HepG2 (cell line): ENCODE results near the gene MAPKAPK3. TPM values are rescaled to one million over a fixed set of nuclear protein-coding genes. Genes with fewer than 3 reads are reported as not detected.

Experiments used
- AHDC1 ChIP-seq: sonication (generic); formaldehyde crosslinking; IDR thresholded peaks from 2 replicates; pipeline ENCODE4 v1.5.1; 2020; ENCODE audit warnings: mild to moderate bottlenecking, missing genetic modification reagents, borderline replicate concordance
- DPF2 ChIP-seq: sonication (generic); formaldehyde crosslinking; IDR thresholded peaks from 2 replicates; pipeline ENCODE4 v1.4.0; 2020; ENCODE audit warnings: mild to moderate bottlenecking, low read depth, missing genetic modification reagents, borderline replicate concordance
- ESRRA ChIP-seq: sonication (generic); formaldehyde crosslinking; IDR thresholded peaks from 2 replicates; pipeline ENCODE4 v1.5.1; 2020; ENCODE audit warnings: mild to moderate bottlenecking, low read depth, missing genetic modification reagents
- FOXJ3 ChIP-seq: sonication (generic); formaldehyde crosslinking; IDR thresholded peaks from 2 replicates; pipeline ENCODE4 v1.4.0; 2020; ENCODE audit warnings: missing genetic modification reagents, mild to moderate bottlenecking, borderline replicate concordance
- HMGA1 ChIP-seq: sonication (generic); formaldehyde crosslinking; conservative IDR thresholded peaks from 2 replicates; pipeline ENCODE4 v1.4.0; 2020; ENCODE audit warnings: missing genetic modification reagents
- HNRNPL ChIP-seq: fragments of 200-400 bp; formaldehyde crosslinking; IDR thresholded peaks from 2 replicates; pipeline ENCODE4 v1.6.1; 2017; ENCODE audit warnings: mild to moderate bottlenecking, low read depth, low read length
- ISX ChIP-seq: sonication (generic); formaldehyde crosslinking; conservative IDR thresholded peaks from 2 replicates; pipeline ENCODE4 v1.5.0; 2020; ENCODE audit warnings: missing genetic modification reagents
- JDP2 ChIP-seq: sonication (generic); formaldehyde crosslinking; IDR thresholded peaks from 2 replicates; pipeline ENCODE4 v1.8.1; 2022; ENCODE audit warnings: missing genetic modification reagents, borderline replicate concordance
- MED8 ChIP-seq: sonication (generic); formaldehyde crosslinking; IDR thresholded peaks from 2 replicates; pipeline ENCODE4 v1.8.1; 2023; ENCODE audit warnings: mild to moderate bottlenecking, missing genetic modification reagents; ENCODE audit not compliant: insufficient replicate concordance
- MLLT10 ChIP-seq: sonication (generic); formaldehyde crosslinking; IDR thresholded peaks from 2 replicates; pipeline ENCODE4 v1.4.0; 2020; ENCODE audit warnings: missing genetic modification reagents
- SATB2 ChIP-seq: sonication (generic); formaldehyde crosslinking; IDR thresholded peaks from 2 replicates; pipeline ENCODE4 v1.5.0; 2020; ENCODE audit warnings: missing genetic modification reagents
- SKI ChIP-seq: fragments of 450-650 bp; IDR thresholded peaks from one replicate; pipeline ENCODE4 v1.6.1; 2018; ENCODE audit warnings: mild to moderate bottlenecking; ENCODE audit not compliant: partially characterized antibody
- USF2 ChIP-seq, 2 experiments: sonication (generic) in 1 of 2; formaldehyde crosslinking in 1 of 2; IDR thresholded peaks; 2 replicates each; pipeline versions ENCODE4 v1.5.1 to v1.6.1; 2011 to 2020; ENCODE audit warnings: borderline replicate concordance in 1 of 2, low read depth in 1 of 2, low read length in 1 of 2, mild to moderate bottlenecking in 1 of 2, missing genetic modification reagents in 1 of 2, moderate library complexity in 1 of 2
- ZBTB1 ChIP-seq: sonication (generic); formaldehyde crosslinking; IDR thresholded peaks from 2 replicates; pipeline ENCODE4 v1.4.0; 2020; ENCODE audit warnings: missing genetic modification reagents, borderline replicate concordance
- ZNF256 ChIP-seq: sonication (generic); formaldehyde crosslinking; conservative IDR thresholded peaks from 2 replicates; pipeline ENCODE4 v1.4.0; 2020; ENCODE audit warnings: missing genetic modification reagents
- ZNF3 ChIP-seq: IDR thresholded peaks from 2 replicates; pipeline ENCODE4 v1.7.0; 2017; ENCODE audit warnings: inconsistent platforms
- ZNF691 ChIP-seq: sonication (generic); formaldehyde crosslinking; IDR thresholded peaks from 2 replicates; pipeline ENCODE4 v1.4.0; 2020; ENCODE audit warnings: missing genetic modification reagents, low read depth, mild to moderate bottlenecking, borderline replicate concordance
- ZNF746 ChIP-seq: sonication (generic); formaldehyde crosslinking; IDR thresholded peaks from 2 replicates; pipeline ENCODE4 v1.8.0; 2022; ENCODE audit warnings: mild to moderate bottlenecking, missing genetic modification reagents
- polyA plus RNA-seq, 8 experiments: library from polyadenylated mRNA; depleted of rRNA in 3 of 8; stranded (reverse) in 7 of 8; unstranded in 1 of 8; fragments of >200 nt; fragmentation: Illumina TruSeq in 4 of 8; extraction: Trizol in 4 of 8; gene quantifications; 2 replicates each; pipeline versions ENCODE4 v1.2.1 to v1.2.3, GENCODE V29; 2011 to 2016; ENCODE audit warnings: low read depth in 4 of 8, missing spikeins in 1 of 8, mixed read lengths in 1 of 8; ENCODE audit not compliant: insufficient read depth in 1 of 8
- total RNA-seq, 5 experiments: library from RNA; depleted of rRNA; stranded (reverse); fragments of >200 nt; fragmentation: Illumina TruSeq; extraction: Trizol; gene quantifications; 2 replicates each; pipeline ENCODE4 v1.2.3, GENCODE V29; 2016; ENCODE audit warnings: low read depth in 1 of 5

The MAPKAPK3 gene
- total and polyA plus RNA-seq, 2 of the 13 experiments (the other 11 are each of a cell fraction or from before 2014, with no cell fraction given), result 39.9 to 41.2 TPM

GRCh38 chr3:50587806-50588758, 28.9 kb upstream of the MAPKAPK3 start (continued):
- peak; percentile 68; the same call in 1 of the 2 replicates for TF ChIP-seq ZNF691
- peak; percentile 61; the same call in 1 of the 2 replicates for TF ChIP-seq DPF2 (CRISPR knock-in tag)
- no peak for TF ChIP-seq USF2 (IDR thresholded peaks at IDR 0.05; ENCODE audit: low read depth, low read length)
- TF ChIP-seq USF2 (CRISPR knock-in tag; IDR thresholded peaks at IDR 0.05; ENCODE audit: borderline replicate concordance), result no peak
- no peak for TF ChIP-seq ZNF746 (CRISPR knock-in tag)
- TF ChIP-seq ZBTB1 (CRISPR knock-in tag), result no peak
- TF ChIP-seq ZNF3, result 0 out of 2 replicates have a peak, but pooled peaks have one; percentile 34
- TF ChIP-seq FOXJ3 (CRISPR knock-in tag), result peak; percentile 28; the same call in 1 of the 2 replicates
- TF ChIP-seq AHDC1, result 0 out of 2 replicates have a peak, but pooled peaks have one; percentile 56
- 0 out of 2 replicates have a peak, but pooled peaks have one; percentile 59 for TF ChIP-seq SATB2 (CRISPR knock-in tag)
- TF ChIP-seq ESRRA (CRISPR knock-in tag), result peak; percentile 99
- 0 out of 2 replicates have a peak, but pooled peaks have one; percentile 73 for TF ChIP-seq HNRNPL
- peak; percentile 38 for TF ChIP-seq MED8 (CRISPR knock-in tag)
- TF ChIP-seq ISX, result 0 out of 2 replicates have a peak, but pooled peaks have one; percentile 38
- no peak for TF ChIP-seq MLLT10 (CRISPR knock-in tag)
- peak; percentile 55 for TF ChIP-seq SKI
- TF ChIP-seq JDP2 (CRISPR knock-in tag), result no peak
- TF ChIP-seq ZNF256 (CRISPR knock-in tag), result 0 out of 2 replicates have a peak, but pooled peaks have one; percentile 51
- no peak for TF ChIP-seq HMGA1
